Mammary epithelial cell (primary cell): ENCODE data around the gene LGMN.

Experiments used
- EZH2 ChIP-seq: IDR thresholded peaks from 2 replicates; pipeline ENCODE4 v1.6.1; 2012; ENCODE audit warnings: low read length, inconsistent platforms, borderline replicate concordance
- TF ChIP-seq, protein P1 (sequence below), 2 donors: IDR thresholded peaks in 1 of 2; conservative IDR thresholded peaks in 1 of 2; 2 replicates each; pipeline ENCODE4 v1.5.1; 2011 to 2012; ENCODE audit warnings: inconsistent platforms in 2 of 2, low read length in 2 of 2, mild to moderate bottlenecking in 2 of 2, control low read depth in 1 of 2, low read depth in 1 of 2; ENCODE audit not compliant: insufficient read depth in 1 of 2; ENCODE audit errors: extremely low read depth in 1 of 2

DNA sequence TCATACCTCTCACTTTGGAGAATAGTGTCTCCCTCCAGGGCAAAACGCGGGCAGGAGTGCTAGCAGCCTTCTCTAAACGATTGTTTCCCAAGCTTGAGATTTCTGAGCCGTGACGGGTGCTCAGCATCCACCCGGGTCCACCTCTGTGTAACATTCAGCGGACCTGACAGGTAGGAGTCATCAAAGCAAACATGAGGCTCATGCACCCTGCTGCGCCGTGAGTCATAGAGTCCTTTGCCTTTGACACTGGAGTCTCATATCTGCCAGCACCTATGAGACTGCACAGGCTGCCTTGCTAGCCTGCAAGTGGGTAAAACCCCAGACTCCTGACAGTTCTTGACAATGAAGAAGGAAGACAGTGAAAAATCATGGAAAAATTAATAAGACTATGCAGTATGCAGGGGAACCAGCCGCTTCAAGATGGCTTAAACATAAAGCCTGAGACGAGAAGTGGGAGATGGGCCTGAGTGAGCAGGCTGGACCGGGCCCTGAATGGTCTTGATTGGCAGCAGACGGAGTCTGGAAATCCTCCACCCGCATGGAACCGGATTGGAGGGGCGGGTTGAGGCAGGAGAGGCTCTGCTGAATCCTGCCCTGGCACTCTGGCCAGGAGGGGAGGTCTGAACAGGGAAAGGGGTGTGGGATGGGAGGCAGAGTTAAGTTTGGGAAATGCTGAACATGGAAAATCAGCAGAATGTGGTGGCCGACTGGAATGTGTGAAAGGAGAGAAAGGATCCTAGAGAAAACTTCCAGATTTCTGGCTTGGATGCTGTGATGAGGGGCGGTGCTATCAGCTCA is 54.2 kb downstream of the LGMN start:
- TF ChIP-seq, protein P1, sequence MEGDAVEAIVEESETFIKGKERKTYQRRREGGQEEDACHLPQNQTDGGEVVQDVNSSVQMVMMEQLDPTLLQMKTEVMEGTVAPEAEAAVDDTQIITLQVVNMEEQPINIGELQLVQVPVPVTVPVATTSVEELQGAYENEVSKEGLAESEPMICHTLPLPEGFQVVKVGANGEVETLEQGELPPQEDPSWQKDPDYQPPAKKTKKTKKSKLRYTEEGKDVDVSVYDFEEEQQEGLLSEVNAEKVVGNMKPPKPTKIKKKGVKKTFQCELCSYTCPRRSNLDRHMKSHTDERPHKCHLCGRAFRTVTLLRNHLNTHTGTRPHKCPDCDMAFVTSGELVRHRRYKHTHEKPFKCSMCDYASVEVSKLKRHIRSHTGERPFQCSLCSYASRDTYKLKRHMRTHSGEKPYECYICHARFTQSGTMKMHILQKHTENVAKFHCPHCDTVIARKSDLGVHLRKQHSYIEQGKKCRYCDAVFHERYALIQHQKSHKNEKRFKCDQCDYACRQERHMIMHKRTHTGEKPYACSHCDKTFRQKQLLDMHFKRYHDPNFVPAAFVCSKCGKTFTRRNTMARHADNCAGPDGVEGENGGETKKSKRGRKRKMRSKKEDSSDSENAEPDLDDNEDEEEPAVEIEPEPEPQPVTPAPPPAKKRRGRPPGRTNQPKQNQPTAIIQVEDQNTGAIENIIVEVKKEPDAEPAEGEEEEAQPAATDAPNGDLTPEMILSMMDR (conservative IDR thresholded peaks at IDR 0.05 in 1 of 2, IDR thresholded peaks at IDR 0.05 in 1 of 2; ENCODE audit: extremely low read depth in 1 of 2, insufficient read depth in 1 of 2, low read depth in 1 of 2, low read length in 2 of 2): no peak
- TF ChIP-seq EZH2: no peak
